ENCODE data around the gene SRRT. TPM values are rescaled to one million over a fixed set of nuclear protein-coding genes. Genes with fewer than 3 reads are reported as not detected.
A peak's percentile ranks its signal among the peaks of the same experiment; 100 is the strongest.

The SRRT gene, protein sequence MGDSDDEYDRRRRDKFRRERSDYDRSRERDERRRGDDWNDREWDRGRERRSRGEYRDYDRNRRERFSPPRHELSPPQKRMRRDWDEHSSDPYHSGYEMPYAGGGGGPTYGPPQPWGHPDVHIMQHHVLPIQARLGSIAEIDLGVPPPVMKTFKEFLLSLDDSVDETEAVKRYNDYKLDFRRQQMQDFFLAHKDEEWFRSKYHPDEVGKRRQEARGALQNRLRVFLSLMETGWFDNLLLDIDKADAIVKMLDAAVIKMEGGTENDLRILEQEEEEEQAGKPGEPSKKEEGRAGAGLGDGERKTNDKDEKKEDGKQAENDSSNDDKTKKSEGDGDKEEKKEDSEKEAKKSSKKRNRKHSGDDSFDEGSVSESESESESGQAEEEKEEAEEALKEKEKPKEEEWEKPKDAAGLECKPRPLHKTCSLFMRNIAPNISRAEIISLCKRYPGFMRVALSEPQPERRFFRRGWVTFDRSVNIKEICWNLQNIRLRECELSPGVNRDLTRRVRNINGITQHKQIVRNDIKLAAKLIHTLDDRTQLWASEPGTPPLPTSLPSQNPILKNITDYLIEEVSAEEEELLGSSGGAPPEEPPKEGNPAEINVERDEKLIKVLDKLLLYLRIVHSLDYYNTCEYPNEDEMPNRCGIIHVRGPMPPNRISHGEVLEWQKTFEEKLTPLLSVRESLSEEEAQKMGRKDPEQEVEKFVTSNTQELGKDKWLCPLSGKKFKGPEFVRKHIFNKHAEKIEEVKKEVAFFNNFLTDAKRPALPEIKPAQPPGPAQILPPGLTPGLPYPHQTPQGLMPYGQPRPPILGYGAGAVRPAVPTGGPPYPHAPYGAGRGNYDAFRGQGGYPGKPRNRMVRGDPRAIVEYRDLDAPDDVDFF
- 50.8 and 73.9 TPM in 2 replicates for total RNA-seq (2014; rRNA removed; shearing (Covaris generic))

DNA sequence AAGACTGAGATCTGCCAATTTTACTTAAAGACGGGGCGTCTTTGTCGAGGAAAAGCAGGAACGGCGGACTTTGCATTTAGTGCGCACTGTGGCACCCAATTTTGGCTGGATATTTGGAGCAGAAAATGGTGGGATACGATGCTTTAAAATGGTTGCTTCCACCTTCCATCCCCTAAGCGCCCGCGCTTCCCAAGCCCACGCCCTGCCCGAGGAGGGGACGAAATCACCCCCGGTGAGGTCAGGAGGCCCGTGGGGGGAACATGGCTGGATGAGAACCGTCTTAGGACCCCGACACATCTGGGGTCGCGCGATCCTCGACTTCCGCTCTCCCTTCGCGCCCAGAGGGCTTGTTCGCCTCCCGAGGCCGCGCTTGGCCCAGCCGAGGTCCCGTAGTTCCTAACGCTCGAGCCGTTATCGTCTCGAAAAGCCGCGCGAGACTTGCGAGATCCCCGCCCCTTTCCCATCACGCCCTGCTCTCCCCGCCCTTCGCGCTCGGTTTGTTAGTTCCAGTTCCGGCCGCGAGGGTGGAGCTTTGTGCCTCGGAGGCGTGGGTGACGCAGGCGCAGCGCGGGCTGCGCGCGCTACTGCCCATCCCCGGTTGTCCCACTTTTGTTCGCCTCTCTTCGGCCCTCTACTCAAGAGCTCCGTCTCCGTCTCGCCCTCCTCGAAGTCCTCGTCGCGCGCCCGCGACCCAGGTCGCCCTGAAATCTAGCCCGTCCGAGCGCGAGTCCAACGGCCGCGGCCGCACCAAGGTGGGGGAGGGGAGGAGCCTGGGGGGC lies at the start of gene SRRT:
Gene SRRT (plus strand): TSS at position 527 of the 779 bp plus-strand sequence. CDS start 488 bp downstream, outside the sequence.
- peak; percentile 98 for DNase-seq (ENCODE audit: low read depth)

- DNase-seq (ENCODE audit: low read depth) = no peak
Measured at GRCh38 chr7:100825215-100825671, 49.7 kb upstream of the SRRT start.

DNA sequence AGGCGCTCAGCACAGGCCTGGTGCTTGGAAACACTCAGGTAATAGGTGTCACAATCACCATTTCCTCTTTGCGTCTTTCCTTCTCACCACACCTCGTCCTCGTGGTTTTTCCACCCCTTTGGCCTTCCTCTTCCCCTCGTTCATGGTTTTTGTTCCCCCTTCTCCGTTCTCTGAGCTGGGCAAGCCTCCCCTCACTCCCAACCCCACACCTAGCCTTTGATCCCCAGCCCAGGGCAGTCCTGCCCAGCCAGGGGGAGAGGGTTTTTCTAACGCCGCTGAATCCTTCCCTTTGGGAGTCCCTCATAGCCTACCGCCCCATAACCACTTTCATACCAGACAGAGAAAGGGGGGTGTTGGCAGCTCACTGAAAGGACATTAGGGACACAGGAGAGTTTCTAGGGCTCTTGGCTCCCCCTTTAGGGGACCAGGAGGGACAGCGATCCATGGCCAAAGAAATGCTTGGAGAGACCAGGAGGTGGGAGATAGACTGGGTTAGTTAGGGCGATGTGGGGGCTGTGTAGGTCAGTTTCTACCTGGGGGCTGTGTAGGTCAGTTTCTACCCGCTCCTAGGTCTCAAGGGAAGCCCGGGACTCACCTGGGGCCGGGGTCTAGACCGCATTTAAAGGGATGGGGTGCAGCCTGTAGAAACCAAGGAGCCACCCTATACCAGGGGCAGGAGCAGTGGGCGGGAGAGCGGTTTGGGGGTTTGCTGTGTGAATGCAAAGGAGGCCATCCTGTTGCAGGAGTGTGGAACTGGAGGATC lies 49.0 kb upstream of the SRRT start:
- DNase-seq (ENCODE audit: low read depth) = peak; percentile 75

GRCh38 chr7:100826514-100827329 lies 48.2 kb upstream of the SRRT start:
- DNase-seq (ENCODE audit: low read depth) = peak; percentile 19

- DNase-seq (ENCODE audit: low read depth) = peak; percentile 83
Measured at GRCh38 chr7:100827330-100828226, 47.3 kb upstream of the SRRT start, which contains the start of gene EPHB4. TSS of gene EPHB4 (minus strand) at chr7:100827523. CDS start at chr7:100827030, 493 bp downstream.

DNA sequence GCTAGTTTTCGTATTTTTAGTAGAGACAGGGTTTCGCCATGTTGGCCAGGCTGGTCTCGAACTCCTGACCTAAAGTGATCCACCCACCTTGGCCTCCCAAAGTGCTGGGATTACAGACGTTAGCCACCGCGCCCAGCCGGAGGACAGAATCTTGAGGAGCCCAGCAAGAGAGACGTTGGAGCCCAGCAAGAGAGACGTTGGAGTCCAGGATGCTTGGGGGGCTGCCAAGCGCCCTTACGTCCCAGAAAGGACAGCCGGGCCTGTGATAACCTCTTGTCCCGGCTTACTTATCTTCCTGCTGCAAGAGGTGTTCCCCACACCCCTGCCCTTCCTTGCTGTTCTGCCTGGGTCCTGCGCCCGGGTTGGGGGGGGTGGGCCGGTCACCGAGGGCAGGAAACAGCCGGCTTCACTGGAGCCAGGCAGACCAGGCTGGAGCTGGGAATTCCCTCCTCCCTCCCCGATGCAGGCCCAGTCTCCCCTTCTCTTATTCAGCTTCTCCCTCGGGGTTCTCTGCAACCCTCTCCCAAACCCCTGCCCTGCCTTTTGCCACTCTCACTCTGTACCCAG lies 45.7 kb upstream of the SRRT start:
- no peak for DNase-seq (ENCODE audit: low read depth)

GRCh38 chr7:100830396-100830795 lies 44.5 kb upstream of the SRRT start:
- DNase-seq (ENCODE audit: low read depth) = no peak

DNA sequence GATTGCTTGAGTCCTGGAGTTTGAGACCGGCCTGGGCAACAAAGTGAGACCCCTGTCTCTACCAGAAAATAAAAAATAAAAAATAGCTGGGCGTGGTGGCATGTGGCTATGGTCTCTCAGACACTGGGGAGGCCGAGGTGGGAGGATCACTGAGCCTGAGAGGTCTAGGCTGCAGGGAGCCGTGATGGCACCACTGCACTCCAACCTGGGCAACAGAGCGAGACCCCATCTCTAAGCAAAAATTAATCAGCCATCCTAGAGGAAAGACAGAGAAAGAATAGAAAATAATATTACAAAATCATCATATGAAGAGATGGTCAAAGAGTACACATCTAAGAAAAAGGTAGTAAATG lies 42.6 kb upstream of the SRRT start:
- DNase-seq (ENCODE audit: low read depth) = no peak

DNA sequence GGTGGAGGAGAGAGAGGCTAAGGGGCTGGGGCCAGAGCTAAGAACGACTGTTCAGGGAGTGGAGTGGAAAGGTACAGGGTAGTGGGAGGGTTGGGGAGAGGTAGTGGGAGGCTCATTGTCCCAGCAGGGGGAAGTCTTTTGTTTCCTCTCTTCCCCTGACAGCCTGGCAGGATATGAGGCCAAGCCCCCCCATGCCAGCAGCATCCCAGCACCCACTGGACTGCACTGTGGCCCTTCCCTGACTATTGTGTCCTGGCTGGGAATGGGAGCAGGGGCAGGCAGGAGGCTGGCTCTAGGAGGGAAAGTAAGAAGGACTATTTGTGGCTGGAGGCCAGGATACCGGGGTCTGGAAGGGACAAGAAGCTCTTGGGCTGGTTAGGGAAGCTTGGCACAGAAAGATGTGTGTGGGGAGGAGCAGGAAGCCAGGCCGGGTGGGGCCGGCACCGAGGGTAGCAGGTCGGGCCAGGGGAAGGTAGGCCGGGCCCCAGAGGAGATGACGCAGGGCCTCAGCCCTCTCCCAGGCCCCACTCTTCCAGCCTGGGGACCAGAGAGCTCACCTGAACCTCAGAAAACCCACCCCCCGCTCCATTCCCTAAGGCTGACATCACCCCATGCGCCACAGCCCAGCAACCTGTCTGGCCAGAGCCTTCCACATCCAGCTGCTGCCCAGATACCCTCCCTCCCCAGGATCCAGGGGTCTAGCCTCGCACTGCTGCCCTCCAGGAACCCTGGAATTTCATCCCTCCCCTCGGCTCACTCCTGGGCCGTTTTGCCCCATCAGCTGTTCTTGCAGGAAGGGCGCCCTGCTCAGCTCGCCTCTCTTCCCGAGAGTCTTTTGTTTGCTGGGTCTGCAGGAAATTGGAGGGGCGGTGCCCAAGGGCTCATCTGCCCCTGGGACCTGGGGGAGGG lies 38.7 kb upstream of the SRRT start:
- peak; percentile 25 for DNase-seq (ENCODE audit: low read depth)

- no peak for DNase-seq (ENCODE audit: low read depth)
Measured at GRCh38 chr7:100836812-100837098, 38.1 kb upstream of the SRRT start.

- DNase-seq (ENCODE audit: low read depth) = peak; percentile 93
Measured at GRCh38 chr7:100837099-100837836, 37.6 kb upstream of the SRRT start.

DNA sequence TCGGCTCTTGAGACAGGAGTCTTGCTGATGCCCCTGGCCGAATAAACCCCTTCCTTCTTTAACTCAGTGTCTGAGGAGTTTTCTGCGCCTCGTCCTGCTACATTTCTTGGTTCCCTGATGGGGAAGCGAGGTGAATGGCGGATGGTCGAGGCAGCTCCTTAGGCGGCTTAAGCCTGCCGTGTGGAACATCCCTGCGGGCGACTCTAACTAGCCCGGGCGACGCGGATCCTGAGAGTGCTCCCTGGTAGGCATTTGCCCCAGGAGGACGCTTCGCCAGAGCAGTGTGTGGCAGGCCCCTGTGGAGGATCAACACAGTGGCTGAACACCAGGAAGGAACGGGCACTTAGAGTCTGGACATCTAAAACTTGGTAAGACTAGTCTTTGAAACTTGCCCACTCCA lies 35.5 kb upstream of the SRRT start:
- no peak for DNase-seq (ENCODE audit: low read depth)

GRCh38 chr7:100840470-100841100 lies 34.3 kb upstream of the SRRT start:
- no peak for DNase-seq (ENCODE audit: low read depth)

DNA sequence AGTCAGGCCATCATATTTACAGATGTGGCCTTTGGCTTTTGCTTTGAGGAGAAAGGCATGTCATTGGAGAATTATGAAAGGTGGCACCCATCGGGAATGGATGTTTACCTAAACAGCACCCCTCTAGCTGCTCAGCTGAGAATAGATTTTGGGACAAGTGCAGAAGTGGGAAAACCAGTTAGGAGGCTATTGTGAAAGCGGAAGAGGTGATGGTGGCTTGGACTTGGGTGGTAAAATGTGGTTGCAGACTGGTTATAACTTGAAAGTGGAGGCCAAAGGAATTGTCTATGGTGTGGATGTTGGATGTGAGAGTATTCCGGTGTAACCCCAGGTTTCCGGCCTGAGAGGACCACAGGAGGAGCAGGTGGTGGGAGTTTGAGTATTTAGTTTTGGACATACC lies 27.5 kb upstream of the SRRT start:
- DNase-seq (ENCODE audit: low read depth) = no peak

GRCh38 chr7:100852048-100852872 lies 22.6 kb upstream of the SRRT start, which contains the start of gene SLC12A9:
TSS of gene SLC12A9 (plus strand) at chr7:100852713. CDS start at chr7:100854198, 1,485 bp downstream.
- DNase-seq (ENCODE audit: low read depth) = peak; percentile 87

Data from M059J (cell line).